Measurements from ENCODE around the gene FILIP1. TPM values are rescaled to one million over a fixed set of nuclear protein-coding genes. Genes with fewer than 3 reads are reported as not detected.

FILIP1 gene
- total and polyA plus RNA-seq, 2 of the 8 experiments (the other 6 are each of a cell fraction or from before 2014, with no cell fraction given), result 2.4 to 5.7 TPM

GRCh38 chr6:75505424-75505823 lies 11.8 kb upstream of the FILIP1 start (continued):
- TF ChIP-seq ATF3 (IDR thresholded peaks at IDR 0.05; ENCODE audit: insufficient read depth, low read depth, low read length) (no peak), RFX5 (IDR thresholded peaks at IDR 0.05; ENCODE audit: borderline replicate concordance, low read depth, low read length) (no peak), POLR2A (IDR thresholded peaks at IDR 0.05; ENCODE audit: control extremely low read depth in 1 of 2, low read depth in 2 of 2, low read length in 2 of 2) (no peak), TEAD4 (IDR thresholded peaks at IDR 0.05; ENCODE audit: low read depth, low read length) (no peak), CHD2 (IDR thresholded peaks at IDR 0.05; ENCODE audit: low read length) (no peak), HDAC2 (IDR thresholded peaks at IDR 0.05; ENCODE audit: borderline replicate concordance in 1 of 2, low read depth in 2 of 2, low read length in 2 of 2) (no peak), SUZ12 (IDR thresholded peaks at IDR 0.05; ENCODE audit: low read length) (no peak), CTBP2 (IDR thresholded peaks at IDR 0.05; ENCODE audit: borderline replicate concordance, insufficient read depth, insufficient read length, low read length) (no peak)

Measured in H1 (cell line).